Smooth muscle cell (in vitro differentiated cells): ENCODE results near the gene DNAJB5. TPM values are rescaled to one million over a fixed set of nuclear protein-coding genes. Genes with fewer than 3 reads are reported as not detected.

ENCODE experiments used
- DNase-seq: peaks from one replicate; lab custom pipeline; 2025; ENCODE audit not compliant: unreplicated experiment; lab: John Stamatoyannopoulos, UW
- H2AFZ ChIP-seq: fragments of 200-600 bp; sonication (generic); 2 replicates; pipeline ENCODE4 v1.6.0; 2016; ENCODE audit warnings: antibody characterized with exemption, low read depth, mild to moderate bottlenecking
- H3F3A ChIP-seq: fragments of 200-600 bp; sonication (generic); 2 replicates; pipeline ENCODE4 v1.6.0; 2017; ENCODE audit warnings: antibody characterized with exemption, low read depth
- H3K27ac ChIP-seq: fragments of 200-600 bp; sonication (generic); 2 replicates; pipeline ENCODE4 v1.5.1; 2016; ENCODE audit warnings: low read depth, mild to moderate bottlenecking
- H3K27me3 ChIP-seq: fragments of 200-600 bp; sonication (generic); 2 replicates; pipeline ENCODE4 v1.6.1; 2016; ENCODE audit warnings: low read depth, mild to moderate bottlenecking
- H3K36me3 ChIP-seq: fragments of 200-600 bp; sonication (generic); 2 replicates; pipeline ENCODE4 v1.5.1; 2016; ENCODE audit warnings: low read depth
- H3K4me1 ChIP-seq: fragments of 200-600 bp; sonication (generic); 2 replicates; pipeline ENCODE4 v1.5.1; 2016; ENCODE audit warnings: low read depth
- H3K4me2 ChIP-seq: fragments of 200-600 bp; sonication (generic); 2 replicates; pipeline ENCODE4 v1.6.0; 2016; ENCODE audit warnings: mild to moderate bottlenecking
- H3K4me3 ChIP-seq: fragments of 200-600 bp; sonication (generic); 2 replicates; pipeline ENCODE4 v1.5.1; 2016; ENCODE audit warnings: mild to moderate bottlenecking
- H3K79me2 ChIP-seq: fragments of 200-600 bp; sonication (generic); 2 replicates; pipeline ENCODE4 v1.6.0; 2016; ENCODE audit warnings: low read depth, mild to moderate bottlenecking
- H3K9ac ChIP-seq: fragments of 200-600 bp; sonication (generic); 2 replicates; pipeline ENCODE4 v1.6.0; 2016; ENCODE audit warnings: low read depth
- H3K9me3 ChIP-seq: fragments of 200-600 bp; sonication (generic); replicated peaks from 2 replicates; pipeline ENCODE4 v1.5.1; 2016; ENCODE audit warnings: low read depth
- H4K20me1 ChIP-seq: fragments of 200-600 bp; sonication (generic); 2 replicates; pipeline ENCODE4 v1.6.0; 2016; ENCODE audit warnings: low read depth
- CTCF ChIP-seq: fragments of 200-600 bp; sonication (generic); IDR thresholded peaks from 2 replicates; pipeline ENCODE4 v1.5.1; 2017; ENCODE audit warnings: borderline replicate concordance, mild to moderate bottlenecking, antibody characterized with exemption; ENCODE audit not compliant: insufficient read depth, poor library complexity, severe bottlenecking
- WGBS: methylation state at CpG from one replicate; pipeline ENCODE4 v1.1.7; 2016; ENCODE audit warnings: low lambda C conversion rate; 5-methylcytosine and 5-hydroxymethylcytosine counted together
- polyA plus RNA-seq: library from polyadenylated mRNA; unstranded; fragments of >200 nt; fragmentation: Nextera tagmentation; extraction: Ambion mirVana; gene quantifications from 2 replicates; pipeline ENCODE4 v1.2.1, GENCODE V29; 2016
- total RNA-seq: library from RNA; depleted of rRNA; stranded (reverse); fragments of >200 nt; gene quantifications from 2 replicates; pipeline ENCODE4 v1.2.3, GENCODE V29; 2014

DNAJB5 gene
- total and polyA plus RNA-seq, 2 experiments from 2014 or later: 29.6 to 30.5 TPM

DNA sequence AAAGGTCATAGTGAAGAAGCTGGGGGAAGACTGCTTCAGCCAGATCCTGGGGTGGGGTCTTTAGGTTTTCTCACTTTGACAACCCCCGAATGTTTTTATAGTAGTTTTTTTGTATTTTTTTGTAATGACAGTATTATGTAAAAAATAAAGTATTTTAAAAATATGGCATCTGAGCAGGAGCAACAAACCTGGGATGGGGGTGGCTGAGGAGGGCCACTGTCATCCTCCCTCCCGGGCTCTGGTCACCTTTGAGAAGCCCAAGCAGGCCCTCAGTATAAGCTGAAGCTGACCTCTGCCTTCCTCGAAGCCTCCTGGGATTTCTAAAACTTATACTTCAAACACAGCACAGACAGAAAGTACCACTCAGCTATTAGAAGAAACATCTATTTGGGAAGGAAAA lies 8.7 kb downstream of the DNAJB5 start:
- Histone ChIP-seq H3K9ac (no peak overlapping the region), H3K4me3 (no peak overlapping the region), H3K27ac (peak overlapping the region; percentile 100), H3K9me3 (no peaks in the 10 kb centered on the region), H2AFZ (no peak overlapping the region), H3K4me1 (peaks cover 27% of the 10 kb centered on the region), H3K27me3 (no peaks in the 10 kb centered on the region), H4K20me1 (peaks cover 9% of the 10 kb centered on the region), H3K4me2 (no peak overlapping the region), H3F3A (peaks cover 27% of the 10 kb centered on the region), H3K36me3 (no peaks in the 10 kb centered on the region), H3K79me2 (no peaks in the 10 kb centered on the region)
- TF ChIP-seq CTCF: no peak
- WGBS: 92% methylated on average over 3 of the region's 3 CpGs
- DNase-seq: no peak

DNA sequence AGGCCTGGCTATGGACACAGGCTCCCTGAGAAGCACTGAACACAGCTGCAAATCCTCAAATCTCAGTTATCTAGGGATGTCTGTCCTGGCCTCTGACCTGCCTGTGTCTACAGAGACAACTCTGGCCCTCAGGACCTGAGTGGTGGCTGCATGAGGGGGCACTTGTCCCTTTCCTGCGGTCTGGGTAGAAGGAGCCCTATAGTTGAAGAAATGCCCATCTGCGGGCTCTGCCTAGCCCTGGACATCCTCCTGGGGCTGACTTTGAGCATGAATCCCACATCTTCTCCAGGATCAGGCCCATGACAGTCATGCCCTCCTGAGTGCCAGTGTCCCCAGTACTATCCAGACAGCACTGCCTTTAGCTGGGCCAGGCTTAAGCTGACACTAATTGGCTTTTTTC lies 10.0 kb downstream of the DNAJB5 start:
- no peak overlapping the region for H3K4me3 ChIP-seq
- no peak for DNase-seq
- WGBS: 100% methylated on average over 2 of the region's 2 CpGs
- TF ChIP-seq CTCF: no peak
- no peaks in the 10 kb centered on the region for H3K79me2 ChIP-seq
- no peak overlapping the region for H3K4me2 ChIP-seq
- H3K27me3 ChIP-seq: no peaks in the 10 kb centered on the region
- no peak overlapping the region for H3K27ac ChIP-seq
- H3K9ac ChIP-seq: no peak overlapping the region
- H3K9me3 ChIP-seq: no peaks in the 10 kb centered on the region
- no peaks in the 10 kb centered on the region for H3K36me3 ChIP-seq
- H3K4me1 ChIP-seq: peaks cover 16% of the 10 kb centered on the region
- H3F3A ChIP-seq: peaks cover 16% of the 10 kb centered on the region
- no peak overlapping the region for H2AFZ ChIP-seq
- H4K20me1 ChIP-seq: peaks cover 1% of the 10 kb centered on the region

- H3K27ac ChIP-seq: peak overlapping the region; percentile 66
- 77% methylated on average over 6 of the region's 6 CpGs for WGBS
- no peaks in the 10 kb centered on the region for H3K27me3 ChIP-seq
- no peak for DNase-seq
- no peak overlapping the region for H3K4me2 ChIP-seq
- H3K36me3 ChIP-seq: no peaks in the 10 kb centered on the region
- H2AFZ ChIP-seq: no peak overlapping the region
- H4K20me1 ChIP-seq: no peaks in the 10 kb centered on the region
- peaks cover 5% of the 10 kb centered on the region for H3K4me1 ChIP-seq
- no peak overlapping the region for H3K4me3 ChIP-seq
- H3K9me3 ChIP-seq: no peaks in the 10 kb centered on the region
- no peaks in the 10 kb centered on the region for H3K79me2 ChIP-seq
- no peak for TF ChIP-seq CTCF
- peaks cover 6% of the 10 kb centered on the region for H3F3A ChIP-seq
- H3K9ac ChIP-seq: peak overlapping the region; percentile 6
Measured at GRCh38 chr9:35000535-35001284, 11.2 kb downstream of the DNAJB5 start.

- no peaks in the 10 kb centered on the region for H3K27me3 ChIP-seq
- no peaks in the 10 kb centered on the region for H3K36me3 ChIP-seq
- H3K9ac ChIP-seq: peak overlapping the region; percentile 6
- 78% methylated on average over 2 of the region's 2 CpGs for WGBS
- no peaks in the 10 kb centered on the region for H4K20me1 ChIP-seq
- H3K9me3 ChIP-seq: no peaks in the 10 kb centered on the region
- peaks cover under 1% of the 10 kb centered on the region for H3F3A ChIP-seq
- H3K27ac ChIP-seq: peak overlapping the region; percentile 66
- no peak overlapping the region for H3K4me2 ChIP-seq
- no peak for DNase-seq
- TF ChIP-seq CTCF: no peak
- H2AFZ ChIP-seq: no peak overlapping the region
- no peaks in the 10 kb centered on the region for H3K4me1 ChIP-seq
- no peak overlapping the region for H3K4me3 ChIP-seq
- no peaks in the 10 kb centered on the region for H3K79me2 ChIP-seq
Measured at GRCh38 chr9:35001285-35001677, 11.7 kb downstream of the DNAJB5 start.
